GM12878 (cell line): ENCODE data around the gene GLP1R.

Source experiments
- CBX5 ChIP-seq: sonication (generic); IDR thresholded peaks from 2 replicates; pipeline ENCODE4 v1.6.1; 2016; ENCODE audit warnings: low read depth, moderate library complexity, mild to moderate bottlenecking, inconsistent platforms
- HDAC2 ChIP-seq: fragments of 200-600 bp; sonication (generic); IDR thresholded peaks from 2 replicates; pipeline ENCODE4 v1.6.1; 2017
- JUND ChIP-seq: IDR thresholded peaks from 2 replicates; pipeline ENCODE4 v1.6.1; 2012; ENCODE audit warnings: low read depth, mild to moderate bottlenecking, low read length, improper control_type of control experiment, moderate library complexity
- MTA2 ChIP-seq: fragments of 450-650 bp; IDR thresholded peaks from 2 replicates; pipeline ENCODE4 v1.6.1; 2016; ENCODE audit warnings: low read depth, mild to moderate bottlenecking, moderate library complexity
- POLR2A ChIP-seq: IDR thresholded peaks from 2 replicates; pipeline ENCODE4 v1.6.1; 2011; ENCODE audit warnings: low read depth, mild to moderate bottlenecking, low read length
- POLR2AphosphoS5 ChIP-seq: IDR thresholded peaks from 2 replicates; pipeline ENCODE4 v1.6.1; 2011; ENCODE audit warnings: mild to moderate bottlenecking, low read length, inconsistent platforms
- RCOR1 ChIP-seq: conservative IDR thresholded peaks from 2 replicates; pipeline ENCODE4 v1.6.1; 2012; ENCODE audit warnings: low read depth, low read length, improper control_type of control experiment
- RFX5 ChIP-seq: IDR thresholded peaks from 2 replicates; pipeline ENCODE4 v1.6.1; 2011; ENCODE audit warnings: low read depth, low read length, improper control_type of control experiment
- YY1 ChIP-seq: IDR thresholded peaks from 2 replicates; pipeline ENCODE4 v1.6.1; 2011; ENCODE audit warnings: low read depth, mild to moderate bottlenecking, low read length
- TF ChIP-seq, protein P1 (sequence below), 3 experiments: IDR thresholded peaks in 2 of 3; conservative IDR thresholded peaks in 1 of 3; 2 replicates each; pipeline ENCODE4 v1.5.1; 2011; ENCODE audit warnings: low read depth in 3 of 3, low read length in 3 of 3, mild to moderate bottlenecking in 3 of 3, control low read depth in 2 of 3, moderate library complexity in 2 of 3, inconsistent platforms in 1 of 3, mixed read lengths in 1 of 3; ENCODE audit not compliant: control insufficient read depth in 2 of 3, insufficient read depth in 1 of 3; ENCODE audit errors: extremely low read depth in 1 of 3
- TF ChIP-seq, protein P2 (sequence below): IDR thresholded peaks from 2 replicates; pipeline ENCODE4 v1.6.1; 2011; ENCODE audit warnings: borderline replicate concordance, low read depth, mild to moderate bottlenecking, moderate library complexity, low read length; ENCODE audit not compliant: insufficient read depth, poor library complexity, severe bottlenecking

DNA sequence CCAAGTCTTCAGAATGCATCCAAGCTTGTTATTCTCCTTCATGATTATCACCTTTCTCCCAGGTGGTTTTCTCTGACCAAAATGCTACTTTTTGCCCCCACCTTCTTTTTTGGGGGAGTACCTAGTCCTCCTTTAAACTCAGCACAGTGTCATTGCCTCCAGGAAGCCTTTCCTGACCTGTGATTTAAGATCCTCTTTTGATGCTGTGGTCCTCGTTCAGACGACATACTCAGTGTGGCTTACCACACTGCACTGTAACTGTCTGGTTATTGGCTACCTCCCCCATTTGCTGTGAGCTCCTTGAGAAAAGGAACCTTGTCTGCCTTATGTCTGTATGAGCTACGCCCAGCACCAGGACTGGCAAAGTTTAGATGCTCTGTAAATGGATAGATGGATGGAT lies 51.8 kb downstream of the GLP1R start:
- no peak for TF ChIP-seq RCOR1
- no peak for TF ChIP-seq POLR2AphosphoS5
- TF ChIP-seq YY1, result no peak
- TF ChIP-seq, protein P1, sequence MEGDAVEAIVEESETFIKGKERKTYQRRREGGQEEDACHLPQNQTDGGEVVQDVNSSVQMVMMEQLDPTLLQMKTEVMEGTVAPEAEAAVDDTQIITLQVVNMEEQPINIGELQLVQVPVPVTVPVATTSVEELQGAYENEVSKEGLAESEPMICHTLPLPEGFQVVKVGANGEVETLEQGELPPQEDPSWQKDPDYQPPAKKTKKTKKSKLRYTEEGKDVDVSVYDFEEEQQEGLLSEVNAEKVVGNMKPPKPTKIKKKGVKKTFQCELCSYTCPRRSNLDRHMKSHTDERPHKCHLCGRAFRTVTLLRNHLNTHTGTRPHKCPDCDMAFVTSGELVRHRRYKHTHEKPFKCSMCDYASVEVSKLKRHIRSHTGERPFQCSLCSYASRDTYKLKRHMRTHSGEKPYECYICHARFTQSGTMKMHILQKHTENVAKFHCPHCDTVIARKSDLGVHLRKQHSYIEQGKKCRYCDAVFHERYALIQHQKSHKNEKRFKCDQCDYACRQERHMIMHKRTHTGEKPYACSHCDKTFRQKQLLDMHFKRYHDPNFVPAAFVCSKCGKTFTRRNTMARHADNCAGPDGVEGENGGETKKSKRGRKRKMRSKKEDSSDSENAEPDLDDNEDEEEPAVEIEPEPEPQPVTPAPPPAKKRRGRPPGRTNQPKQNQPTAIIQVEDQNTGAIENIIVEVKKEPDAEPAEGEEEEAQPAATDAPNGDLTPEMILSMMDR (IDR thresholded peaks at IDR 0.05 in 2 of 3, conservative IDR thresholded peaks at IDR 0.05 in 1 of 3; ENCODE audit: control insufficient read depth in 2 of 3, extremely low read depth in 1 of 3, insufficient read depth in 1 of 3, low read depth in 3 of 3, low read length in 3 of 3), result no peak
- TF ChIP-seq, protein P2, sequence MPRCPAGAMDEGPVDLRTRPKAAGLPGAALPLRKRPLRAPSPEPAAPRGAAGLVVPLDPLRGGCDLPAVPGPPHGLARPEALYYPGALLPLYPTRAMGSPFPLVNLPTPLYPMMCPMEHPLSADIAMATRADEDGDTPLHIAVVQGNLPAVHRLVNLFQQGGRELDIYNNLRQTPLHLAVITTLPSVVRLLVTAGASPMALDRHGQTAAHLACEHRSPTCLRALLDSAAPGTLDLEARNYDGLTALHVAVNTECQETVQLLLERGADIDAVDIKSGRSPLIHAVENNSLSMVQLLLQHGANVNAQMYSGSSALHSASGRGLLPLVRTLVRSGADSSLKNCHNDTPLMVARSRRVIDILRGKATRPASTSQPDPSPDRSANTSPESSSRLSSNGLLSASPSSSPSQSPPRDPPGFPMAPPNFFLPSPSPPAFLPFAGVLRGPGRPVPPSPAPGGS, result no peak
- no peak for TF ChIP-seq JUND
- TF ChIP-seq POLR2A, result no peak
- TF ChIP-seq CBX5, result no peak
- no peak for TF ChIP-seq MTA2
- no peak for TF ChIP-seq HDAC2
- TF ChIP-seq RFX5, result no peak
